B cell (primary cell): ENCODE measurements around the gene NSDHL.

Experiments used
- EZH2 ChIP-seq: IDR thresholded peaks from 2 replicates; pipeline ENCODE4 v1.6.1; 2012; ENCODE audit warnings: borderline replicate concordance, low read depth, mild to moderate bottlenecking, moderate library complexity, low read length; ENCODE audit not compliant: insufficient read depth, poor library complexity, severe bottlenecking
- TF ChIP-seq, protein P1 (sequence below): fragments of 200-600 bp; IDR thresholded peaks from one replicate; pipeline ENCODE4 v1.8.0; 2022; ENCODE audit warnings: antibody characterized with exemption, mild to moderate bottlenecking

DNA sequence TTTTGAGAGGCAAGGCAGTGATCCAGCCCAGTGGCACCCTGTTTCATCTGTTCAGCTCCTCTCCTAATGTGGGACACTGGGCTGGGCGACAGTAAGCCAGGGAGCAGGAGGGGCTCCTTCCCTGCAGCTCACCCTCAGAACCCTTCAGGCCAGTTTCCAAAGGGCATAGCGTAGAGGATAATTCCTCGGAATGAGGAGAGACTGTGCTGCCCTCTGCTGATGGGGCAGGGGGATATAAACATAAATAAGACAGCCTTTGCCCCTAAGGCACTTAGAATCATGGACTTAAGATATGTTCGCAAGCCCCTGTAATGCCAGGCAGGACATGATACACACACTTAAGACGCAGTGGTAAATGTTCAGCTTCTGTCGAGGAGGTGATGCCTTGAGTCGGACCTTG, 39.1 kb downstream of the NSDHL start:
- TF ChIP-seq, protein P1, sequence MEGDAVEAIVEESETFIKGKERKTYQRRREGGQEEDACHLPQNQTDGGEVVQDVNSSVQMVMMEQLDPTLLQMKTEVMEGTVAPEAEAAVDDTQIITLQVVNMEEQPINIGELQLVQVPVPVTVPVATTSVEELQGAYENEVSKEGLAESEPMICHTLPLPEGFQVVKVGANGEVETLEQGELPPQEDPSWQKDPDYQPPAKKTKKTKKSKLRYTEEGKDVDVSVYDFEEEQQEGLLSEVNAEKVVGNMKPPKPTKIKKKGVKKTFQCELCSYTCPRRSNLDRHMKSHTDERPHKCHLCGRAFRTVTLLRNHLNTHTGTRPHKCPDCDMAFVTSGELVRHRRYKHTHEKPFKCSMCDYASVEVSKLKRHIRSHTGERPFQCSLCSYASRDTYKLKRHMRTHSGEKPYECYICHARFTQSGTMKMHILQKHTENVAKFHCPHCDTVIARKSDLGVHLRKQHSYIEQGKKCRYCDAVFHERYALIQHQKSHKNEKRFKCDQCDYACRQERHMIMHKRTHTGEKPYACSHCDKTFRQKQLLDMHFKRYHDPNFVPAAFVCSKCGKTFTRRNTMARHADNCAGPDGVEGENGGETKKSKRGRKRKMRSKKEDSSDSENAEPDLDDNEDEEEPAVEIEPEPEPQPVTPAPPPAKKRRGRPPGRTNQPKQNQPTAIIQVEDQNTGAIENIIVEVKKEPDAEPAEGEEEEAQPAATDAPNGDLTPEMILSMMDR: no peak
- no peak for TF ChIP-seq EZH2
